HG03342 (cell line): ENCODE measurements around the gene ITPK1.

Experiments
- ATAC-seq: cut with Tn5 transposase; IDR thresholded peaks from one replicate; pipeline ENCODE4 v1.9.1; 2021; ENCODE audit warnings: mild to moderate bottlenecking, moderate library complexity; ENCODE audit not compliant: unreplicated experiment

The ITPK1 gene

GRCh38 chr14:92973798-92974372 lies 141.8 kb downstream of the ITPK1 start:
- ATAC-seq, result no peak

GRCh38 chr14:92973261-92973797 lies 142.4 kb downstream of the ITPK1 start:
- ATAC-seq, result no peak

GRCh38 chr14:92971601-92972180 lies 144.0 kb downstream of the ITPK1 start:
- ATAC-seq, result no peak

GRCh38 chr14:92970271-92970670 lies 145.5 kb downstream of the ITPK1 start:
- no peak for ATAC-seq

- no peak for ATAC-seq
These were observed 145.9 kb downstream of the ITPK1 start for GRCh38 chr14:92969871-92970270.

- ATAC-seq, result no peak
These were observed 146.3 kb downstream of the ITPK1 start for GRCh38 chr14:92969430-92969829.

GRCh38 chr14:92968291-92969020 lies 147.3 kb downstream of the ITPK1 start:
- no peak for ATAC-seq

GRCh38 chr14:92967346-92967926 lies 148.3 kb downstream of the ITPK1 start:
- no peak for ATAC-seq

- ATAC-seq, result no peak
These were observed 150.4 kb downstream of the ITPK1 start for GRCh38 chr14:92965281-92965680.

- ATAC-seq, result no peak
These were observed 151.3 kb downstream of the ITPK1 start for GRCh38 chr14:92964124-92965109.

- ATAC-seq, result no peak
These were observed 152.2 kb downstream of the ITPK1 start for GRCh38 chr14:92963301-92964123.

GRCh38 chr14:92962831-92963095 lies 153.0 kb downstream of the ITPK1 start:
- no peak for ATAC-seq

- ATAC-seq, result no peak
These were observed 153.5 kb downstream of the ITPK1 start for GRCh38 chr14:92962031-92962830.

GRCh38 chr14:92961567-92961855 lies 154.2 kb downstream of the ITPK1 start:
- no peak for ATAC-seq

GRCh38 chr14:92960706-92961566 lies 154.8 kb downstream of the ITPK1 start:
- ATAC-seq, result no peak

GRCh38 chr14:92959761-92960680 lies 155.7 kb downstream of the ITPK1 start:
- no peak for ATAC-seq

- ATAC-seq, result no peak
These were observed 156.6 kb downstream of the ITPK1 start for GRCh38 chr14:92959189-92959531.
